ENCODE data around the gene TNPO1.

DNA sequence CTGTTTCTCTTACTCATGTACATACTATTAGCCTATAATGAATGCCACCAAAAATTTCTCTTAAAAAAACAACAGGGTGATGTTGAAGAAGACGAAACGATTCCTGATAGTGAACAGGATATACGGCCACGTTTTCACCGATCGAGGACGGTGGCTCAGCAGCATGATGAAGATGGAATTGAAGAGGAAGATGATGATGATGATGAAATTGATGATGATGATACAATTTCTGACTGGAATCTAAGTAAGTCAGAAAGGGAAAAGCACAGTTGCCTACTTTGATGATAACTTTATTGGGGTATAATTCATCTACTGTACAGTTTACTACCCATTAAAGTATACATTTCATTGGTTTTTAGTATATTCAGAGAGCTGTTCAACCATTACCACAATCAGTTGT, 66.5 kb downstream of the TNPO1 start:
- TF ChIP-seq EP300 (IDR thresholded peaks at IDR 0.05; ENCODE audit: borderline replicate concordance), result no peak
- no peak for TF ChIP-seq YY1 (IDR thresholded peaks at IDR 0.05; ENCODE audit: low read depth)
- no peak for TF ChIP-seq TAF1 (IDR thresholded peaks at IDR 0.05; ENCODE audit: low read depth)
- TF ChIP-seq NFIC (IDR thresholded peaks at IDR 0.05), result no peak
- TF ChIP-seq REST (IDR thresholded peaks at IDR 0.05; ENCODE audit: low read depth), result no peak
- TF ChIP-seq RAD21 (IDR thresholded peaks at IDR 0.05; ENCODE audit: low read depth), result no peak
- no peak for TF ChIP-seq ZBTB7A (IDR thresholded peaks at IDR 0.05; ENCODE audit: low read depth)
- no peak for TF ChIP-seq CEBPB (IDR thresholded peaks at IDR 0.05)
- TF ChIP-seq, protein P1, sequence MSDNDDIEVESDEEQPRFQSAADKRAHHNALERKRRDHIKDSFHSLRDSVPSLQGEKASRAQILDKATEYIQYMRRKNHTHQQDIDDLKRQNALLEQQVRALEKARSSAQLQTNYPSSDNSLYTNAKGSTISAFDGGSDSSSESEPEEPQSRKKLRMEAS (IDR thresholded peaks at IDR 0.05), result no peak
- TF ChIP-seq TEAD4 (IDR thresholded peaks at IDR 0.05), result no peak

Data from Ishikawa (cell line).